PC-3 (cell line): ENCODE data around the gene KCNG2. TPM values are rescaled to one million over a fixed set of nuclear protein-coding genes. Genes with fewer than 3 reads are reported as not detected.
"Not testable (repeated sequence)": the region's sequence is repeated elsewhere in the genome, so short reads cannot be mapped to it uniquely, and the experiment has no call there.

Experiments used
- ATAC-seq: fragments of 200-7000 bp; cut with Tn5 transposase; 2 replicates; pipeline ENCODE4 v1.9.1; 2020; ENCODE audit warnings: mild to moderate bottlenecking, moderate library complexity
- BruUV-seq: library from RNA; stranded (reverse); fragments of 400-500 nt; replicated peaks from 2 replicates; lab custom pipeline; 2021; lab: Mats Ljungman, UMichigan
- CTCF ChIA-PET: fragments of 300-600 bp; sonication (Branson Sonifier 250); formaldehyde crosslinking; loops from one replicate; lab custom pipeline; 2022; ENCODE audit warnings: antibody characterized with exemption; lab: Charles Lee
- POLR2A ChIA-PET: fragments of 300-600 bp; sonication (Branson Sonifier 250); formaldehyde crosslinking; loops from one replicate; lab custom pipeline; 2022; ENCODE audit warnings: antibody characterized with exemption; ENCODE audit not compliant: unreplicated experiment; lab: Charles Lee
- DNase-seq: peaks from one replicate; pipeline ENCODE4 v3.0.0-alpha.2; 2015
- H2AFZ ChIP-seq: fragments of 300-600 bp; sonication (generic); 2 replicates; pipeline ENCODE4 v1.6.0; 2016; ENCODE audit warnings: antibody characterized with exemption, low read length
- H3F3A ChIP-seq: fragments of 300-600 bp; sonication (generic); one replicate; pipeline ENCODE4 v1.6.0; 2017; ENCODE audit warnings: antibody characterized with exemption, low read length, control low read depth, mild to moderate bottlenecking; ENCODE audit not compliant: unreplicated experiment
- H3K27ac ChIP-seq: fragments of 300-600 bp; sonication (generic); 2 replicates; pipeline ENCODE4 v1.5.1; 2016; ENCODE audit warnings: mild to moderate bottlenecking, low read length
- H3K27me3 ChIP-seq: fragments of 300-600 bp; sonication (generic); 2 replicates; pipeline ENCODE4 v1.6.1; 2016; ENCODE audit warnings: low read length, mixed read lengths
- H3K36me3 ChIP-seq: fragments of 300-600 bp; sonication (generic); 2 replicates; pipeline ENCODE4 v1.6.1; 2016; ENCODE audit warnings: low read depth, mixed run types, low read length, mixed read lengths
- H3K4me1 ChIP-seq: fragments of 300-600 bp; sonication (generic); 2 replicates; pipeline ENCODE4 v1.5.1; 2016; ENCODE audit warnings: low read length; ENCODE audit not compliant: insufficient read depth
- H3K4me2 ChIP-seq: fragments of 300-600 bp; sonication (generic); 2 replicates; pipeline ENCODE4 v1.6.0; 2016; ENCODE audit warnings: low read length
- H3K4me3 ChIP-seq: fragments of 300-600 bp; sonication (generic); 2 replicates; pipeline ENCODE4 v1.5.1; 2016; ENCODE audit warnings: mild to moderate bottlenecking, low read length, mixed read lengths
- H3K79me2 ChIP-seq: fragments of 300-600 bp; sonication (generic); 2 replicates; pipeline ENCODE4 v1.6.1; 2017; ENCODE audit warnings: low read length, mixed read lengths
- H3K9ac ChIP-seq: fragments of 300-600 bp; sonication (generic); 2 replicates; pipeline ENCODE4 v1.6.0; 2016; ENCODE audit warnings: mild to moderate bottlenecking, low read length
- H3K9me2 ChIP-seq: fragments of 300-600 bp; sonication (generic); replicated peaks from 2 replicates; pipeline ENCODE4 v1.6.1; 2016; ENCODE audit warnings: mixed run types, low read length, mixed read lengths
- H3K9me3 ChIP-seq: fragments of 300-600 bp; sonication (generic); 2 replicates; pipeline ENCODE4 v1.6.1; 2016; ENCODE audit warnings: low read length, mixed read lengths
- H4K20me1 ChIP-seq: fragments of 300-600 bp; sonication (generic); 2 replicates; pipeline ENCODE4 v1.6.1; 2016; ENCODE audit warnings: low read length, mixed read lengths
- CTCF ChIP-seq: fragments of 300-600 bp; sonication (generic); conservative IDR thresholded peaks from 2 replicates; pipeline ENCODE4 v1.5.1; 2017; ENCODE audit warnings: antibody characterized with exemption, low read depth, mild to moderate bottlenecking, low read length
- EZH2 ChIP-seq: fragments of 300-600 bp; sonication (generic); IDR thresholded peaks from one replicate; pipeline ENCODE4 v1.6.1; 2017; ENCODE audit warnings: antibody characterized with exemption, mild to moderate bottlenecking, low read length; ENCODE audit not compliant: unreplicated experiment
- EZH2phosphoT487 ChIP-seq: fragments of 300-600 bp; sonication (generic); IDR thresholded peaks from 2 replicates; pipeline ENCODE4 v1.6.1; 2018; ENCODE audit warnings: mild to moderate bottlenecking, antibody characterized with exemption, low read length, borderline replicate concordance
- intact Hi-C: fragments of 100-400 bp; cut with micrococcal nuclease; formaldehyde crosslinking; loops from 2 replicates; pipeline ENCODE4 v1.9.0; 2023
- total RNA-seq: library from RNA; depleted of rRNA; stranded (reverse); fragments of >200 nt; gene quantifications from 2 replicates; pipeline ENCODE4 v1.2.3, GENCODE V29; 2014

KCNG2 gene
- total RNA-seq, 1 experiment from 2014 or later: not detected

- H4K20me1 ChIP-seq, H3K9me2 ChIP-seq, H3K27ac ChIP-seq, H3K4me1 ChIP-seq, intact Hi-C loops, H3F3A ChIP-seq, ATAC-seq, H3K9me3 ChIP-seq, BruUV-seq, H2AFZ ChIP-seq, H3K9ac ChIP-seq, H3K27me3 ChIP-seq, POLR2A ChIA-PET, DNase-seq, H3K4me3 ChIP-seq, H3K4me2 ChIP-seq, H3K79me2 ChIP-seq: not testable (repeated sequence)
- H3K36me3 ChIP-seq: peaks cover 17% of the 10 kb centered on the region; the same call in 1 of the 2 replicates
- CTCF ChIA-PET: interaction anchor here (0.6 kb wide), 1 partner anchor 359 kb away, joined by 3 read pairs; no protein-coding TSS in a partner anchor
- TF ChIP-seq CTCF: peak; percentile 42
These were observed 45.7 kb upstream of the KCNG2 start for GRCh38 chr18:79751918-79752578.

- H3K4me3 ChIP-seq, H3K9ac ChIP-seq, H2AFZ ChIP-seq, H4K20me1 ChIP-seq, CTCF ChIA-PET, H3K27ac ChIP-seq, DNase-seq, ATAC-seq, BruUV-seq, H3K9me2 ChIP-seq, H3K27me3 ChIP-seq, POLR2A ChIA-PET, H3F3A ChIP-seq, H3K9me3 ChIP-seq, H3K79me2 ChIP-seq, H3K4me2 ChIP-seq, intact Hi-C loops, H3K4me1 ChIP-seq: not testable (repeated sequence)
- peaks cover 17% of the 10 kb centered on the region; the same call in 1 of the 2 replicates for H3K36me3 ChIP-seq
These were observed 44.8 kb upstream of the KCNG2 start for GRCh38 chr18:79752946-79753345.

- ChIA-PET CTCF (no interaction called here), POLR2A (no interaction called here)
- Histone ChIP-seq H2AFZ (no peak overlapping the region), H4K20me1 (0 out of 2 replicates have a peak, but pooled peaks cover 4% of the 10 kb centered on the region), H3F3A (no peaks in the 10 kb centered on the region), H3K4me1 (no peaks in the 10 kb centered on the region), H3K4me3 (no peak overlapping the region), H3K9ac (no peak overlapping the region), H3K9me3 (no peaks in the 10 kb centered on the region), H3K79me2 (no peaks in the 10 kb centered on the region), H3K9me2 (no peaks in the 10 kb centered on the region), H3K27me3 (no peaks in the 10 kb centered on the region), H3K27ac (no peak overlapping the region), H3K4me2 (no peak overlapping the region), H3K36me3 (peaks cover 17% of the 10 kb centered on the region; the same call in 1 of the 2 replicates)
- no peak for ATAC-seq
- BruUV-seq: no TSS peak
- intact Hi-C loops: no loop called here
- TF ChIP-seq CTCF (no peak), EZH2 (no peak), EZH2phosphoT487 (no peak)
- no peak for DNase-seq
These were observed 44.3 kb upstream of the KCNG2 start for GRCh38 chr18:79753391-79753851.
